Stromal cell of bone marrow (primary cell): Measurements from ENCODE around the gene SLC25A14.

Experiments
- DNase-seq: peaks from one replicate; pipeline ENCODE4 v3.0.0-alpha.2; 2012; ENCODE audit warnings: low read depth

Gene SLC25A14

DNA sequence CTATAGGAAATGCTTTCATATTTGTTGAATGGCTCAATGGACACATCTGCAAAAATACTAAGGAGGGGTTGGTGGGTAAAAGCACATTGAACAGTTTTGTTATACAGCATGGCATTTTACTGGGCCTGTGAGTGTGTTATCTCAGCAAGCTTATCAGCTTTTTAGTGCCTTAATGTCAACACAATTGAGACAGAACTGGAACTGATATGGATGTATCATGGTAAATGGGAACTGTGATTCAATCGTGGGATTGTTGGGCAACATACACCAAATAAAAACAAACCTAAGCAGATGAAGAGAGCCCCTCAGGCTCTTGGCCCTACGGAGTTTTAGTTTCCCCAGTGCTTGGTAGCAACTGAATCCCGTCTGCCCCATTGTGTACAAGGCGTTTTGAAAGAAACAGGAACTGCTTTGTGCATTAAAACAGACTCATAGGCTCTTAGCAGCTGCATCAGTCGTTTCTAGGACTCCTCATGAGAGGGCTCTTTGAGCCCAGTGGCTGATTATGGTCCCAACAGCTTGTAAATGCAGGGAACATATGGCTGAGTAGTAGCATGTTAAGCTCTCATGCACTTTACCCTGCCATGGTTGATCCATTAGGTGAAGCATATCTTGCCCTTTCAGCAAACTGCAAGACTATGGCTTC, 38.4 kb downstream of the SLC25A14 start:
- no peak for DNase-seq

DNA sequence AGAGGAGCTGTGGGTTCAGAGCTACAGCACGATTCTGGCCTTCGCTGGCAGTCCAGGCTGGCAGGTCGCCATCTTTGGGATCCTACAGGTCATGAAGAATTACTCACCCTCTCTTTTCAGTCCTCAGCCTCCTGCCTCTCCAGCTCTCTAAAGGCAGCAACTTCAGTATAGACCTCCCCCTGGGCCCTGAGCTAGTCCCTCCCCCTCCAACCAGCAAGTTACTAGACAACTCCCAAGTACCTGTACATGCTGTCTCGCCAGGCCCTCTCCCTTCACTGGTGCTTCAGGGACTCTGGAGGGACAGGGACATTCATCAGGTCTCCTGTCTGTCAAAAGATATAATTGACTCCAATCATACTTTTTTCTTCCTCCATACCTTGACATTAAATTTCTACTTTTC, 45.8 kb downstream of the SLC25A14 start, which contains the start of gene GPR119:
Gene GPR119, minus strand, starts transcription at position 155 of the 400 bp plus-strand sequence. CDS start 227 bp downstream, outside the sequence.
- DNase-seq = no peak

DNA sequence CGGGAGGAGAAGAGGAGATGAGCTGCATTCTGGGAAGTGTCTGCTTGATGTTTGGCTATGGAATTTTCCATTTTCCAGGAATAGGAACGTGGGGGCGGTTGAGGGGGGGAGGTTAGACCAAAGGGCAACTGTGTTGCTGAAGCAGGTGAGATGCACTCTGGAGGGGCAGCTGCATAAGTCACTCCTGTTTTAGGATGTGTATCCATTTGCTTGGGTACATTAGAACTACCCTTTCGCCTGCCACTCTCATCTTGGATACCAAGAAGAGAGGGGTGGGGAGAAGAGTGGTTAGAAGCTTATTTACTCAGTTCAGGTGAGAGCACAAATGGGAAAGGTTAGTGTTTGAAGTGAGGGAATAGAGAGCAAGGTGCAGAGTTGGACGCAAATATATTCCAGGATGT, 46.7 kb downstream of the SLC25A14 start:
- DNase-seq = no peak

DNA sequence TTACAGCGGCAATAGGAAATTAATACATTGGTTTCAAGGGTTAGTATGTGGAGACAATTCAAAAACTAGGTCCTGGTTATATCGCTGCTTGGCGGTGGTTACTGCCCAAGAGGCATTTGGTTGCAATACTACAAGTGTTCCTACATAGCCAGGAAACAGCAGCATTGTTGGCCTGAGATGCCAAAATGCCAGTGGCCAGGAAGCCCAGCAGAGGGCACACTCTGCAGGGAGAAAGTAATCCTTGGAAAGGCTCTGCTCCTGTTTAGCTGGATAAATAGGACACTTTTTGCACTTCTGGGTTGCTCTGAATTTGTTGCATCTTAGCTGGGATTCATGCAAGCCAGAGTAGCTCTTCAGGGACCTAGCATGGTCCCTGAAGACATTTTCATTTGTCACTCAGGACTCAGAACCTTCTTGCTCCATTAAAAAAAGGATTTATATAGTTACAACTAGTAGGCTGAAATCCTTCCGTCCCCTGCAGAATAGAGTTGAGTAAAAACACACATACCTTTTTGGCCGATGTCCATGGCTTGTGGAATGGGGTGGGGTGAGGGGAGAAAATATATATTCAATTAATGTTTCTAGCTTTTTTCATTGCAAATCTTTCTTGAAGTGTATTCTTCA, 53.8 kb downstream of the SLC25A14 start:
- DNase-seq = peak; percentile 36

DNA sequence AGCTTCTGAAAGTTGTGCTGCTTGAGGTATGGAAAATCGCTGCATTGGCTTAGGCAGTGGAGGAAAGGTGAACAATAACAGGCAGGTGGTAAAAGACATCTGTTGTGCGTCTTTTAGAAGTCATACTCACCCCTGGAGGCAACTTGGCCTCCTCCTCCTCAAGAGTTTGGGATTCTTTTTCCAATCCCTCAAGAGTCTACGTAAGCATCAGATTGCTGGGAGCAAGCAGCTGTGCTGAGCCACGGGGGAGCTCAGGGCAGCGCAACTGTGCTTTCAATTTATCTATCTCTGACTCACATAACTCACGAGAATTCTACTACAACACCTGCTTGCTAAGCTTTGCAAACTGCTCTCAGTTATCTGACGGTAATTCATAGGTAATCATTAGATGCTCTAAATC, 55.6 kb downstream of the SLC25A14 start:
- DNase-seq = no peak

DNA sequence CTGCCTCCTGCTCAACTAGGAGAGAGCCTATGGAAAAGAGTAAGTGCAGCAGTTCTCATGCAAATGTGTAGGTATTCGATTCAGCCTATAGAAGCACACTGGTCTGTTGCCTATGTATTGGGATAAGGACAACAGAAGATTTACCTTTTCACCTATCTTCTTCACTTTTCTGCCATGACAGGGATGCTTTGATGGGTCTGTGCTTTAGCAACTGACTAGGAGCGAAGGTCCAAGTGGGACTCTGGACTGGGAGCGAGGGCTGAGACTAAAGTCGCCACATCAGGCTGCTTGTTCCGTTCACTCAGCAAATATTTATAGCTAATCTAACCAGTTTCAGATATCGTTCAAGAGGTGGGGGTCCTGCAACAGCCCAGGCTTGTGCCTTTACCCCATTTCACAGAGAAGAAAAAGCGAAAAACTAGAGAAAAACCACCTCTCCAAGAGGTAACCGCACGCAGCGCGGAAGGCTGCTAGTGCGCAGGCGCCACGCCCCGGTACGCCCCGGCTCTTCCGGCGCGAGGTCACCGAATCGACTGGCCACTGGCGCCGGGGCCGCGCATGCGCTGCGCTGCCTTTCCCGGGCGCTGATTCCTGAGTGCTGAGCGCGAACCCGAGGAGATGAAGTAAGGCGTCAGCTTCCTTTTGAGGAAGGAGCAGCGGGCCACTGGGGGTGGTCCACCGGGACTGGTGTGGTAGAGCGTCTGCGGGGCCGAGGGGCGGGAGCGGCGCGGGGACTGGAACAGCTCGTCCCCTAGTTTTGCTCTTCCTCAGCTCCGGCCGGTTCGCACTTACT, 61.9 kb downstream of the SLC25A14 start, which contains the start of gene RBMX2:
Gene RBMX2, plus strand, starts transcription at position 573 of the 793 bp plus-strand sequence. Its CDS starts 46 bp downstream, at position 619.
- peak; percentile 45 for DNase-seq

DNA sequence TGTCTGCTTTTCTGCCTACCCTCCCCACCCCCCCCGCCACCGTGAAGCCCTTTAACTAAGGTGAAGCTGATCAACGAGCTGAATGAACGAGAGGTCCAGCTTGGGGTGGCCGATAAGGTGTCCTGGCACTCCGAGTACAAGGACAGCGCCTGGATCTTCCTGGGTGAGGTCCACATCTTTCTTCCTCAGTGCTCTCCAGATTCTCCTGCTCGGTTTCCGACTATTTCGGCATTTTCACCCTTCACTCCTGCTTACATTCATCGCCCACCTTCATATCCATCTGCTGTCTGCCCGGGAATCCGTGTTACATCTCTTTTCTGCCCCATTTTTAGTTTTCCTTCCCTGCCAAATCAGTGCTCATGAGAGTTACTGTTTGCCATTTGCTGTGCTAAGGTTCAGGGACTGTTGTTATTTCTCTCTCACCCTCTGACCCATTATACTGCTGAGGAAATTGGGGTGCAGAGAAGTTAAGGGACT, 62.5 kb downstream of the SLC25A14 start:
- no peak for DNase-seq

DNA sequence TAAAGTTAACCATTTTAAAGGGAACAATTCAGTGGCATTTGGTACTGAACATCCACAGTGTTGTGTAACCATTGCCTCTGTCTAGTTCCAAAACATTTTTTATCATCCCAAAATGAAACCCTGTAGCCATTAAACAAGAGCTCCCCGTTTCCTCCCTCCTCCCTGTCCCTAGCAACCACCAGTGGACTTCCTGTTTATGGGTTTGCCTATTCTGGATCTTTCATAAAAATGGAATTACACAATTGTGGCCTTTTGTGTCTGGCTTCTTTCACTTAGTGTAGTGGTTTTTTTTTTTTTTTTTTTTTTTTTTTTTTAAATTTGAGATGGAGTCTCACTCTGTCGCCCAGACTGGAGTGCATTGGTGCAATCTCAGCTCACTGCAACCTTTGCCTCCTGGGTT, 73.7 kb downstream of the SLC25A14 start:
- DNase-seq = no peak

DNA sequence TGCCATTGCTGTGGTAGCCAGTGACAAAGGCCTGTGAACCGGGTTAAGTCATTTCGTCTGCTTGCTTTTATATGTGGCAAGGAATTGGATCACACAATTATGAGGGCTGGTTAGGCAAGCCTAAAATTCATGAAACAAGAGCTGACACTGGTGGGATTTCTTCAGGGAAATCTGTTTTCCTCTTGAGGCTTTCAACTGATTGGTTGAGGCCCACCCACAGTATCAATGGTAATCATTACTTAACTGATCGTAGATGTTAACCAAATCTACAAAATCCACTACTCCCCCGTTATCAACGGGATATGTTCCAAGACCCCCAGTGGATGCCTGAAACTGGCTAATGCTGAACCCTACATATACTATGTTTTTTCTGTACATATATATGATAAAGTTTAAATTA, 75.1 kb downstream of the SLC25A14 start:
- no peak for DNase-seq

DNA sequence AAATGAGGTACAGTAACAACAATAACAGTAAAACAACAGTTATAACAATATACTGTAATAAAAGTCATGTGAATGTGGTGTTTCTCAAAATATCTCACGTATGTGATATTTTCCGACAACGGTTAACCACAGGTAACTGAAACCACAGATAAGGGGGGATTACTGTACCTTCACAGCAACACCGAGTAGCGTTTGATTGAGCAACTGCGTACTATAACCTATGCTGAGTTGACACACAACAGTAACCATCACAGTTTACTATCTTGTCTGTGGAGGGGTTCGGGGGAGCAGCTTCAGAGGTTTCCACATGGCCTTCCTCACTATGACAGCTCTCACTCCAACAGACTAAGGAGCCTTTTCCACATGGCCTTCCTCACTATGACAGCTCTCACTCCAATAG, 75.5 kb downstream of the SLC25A14 start:
- DNase-seq = no peak

DNA sequence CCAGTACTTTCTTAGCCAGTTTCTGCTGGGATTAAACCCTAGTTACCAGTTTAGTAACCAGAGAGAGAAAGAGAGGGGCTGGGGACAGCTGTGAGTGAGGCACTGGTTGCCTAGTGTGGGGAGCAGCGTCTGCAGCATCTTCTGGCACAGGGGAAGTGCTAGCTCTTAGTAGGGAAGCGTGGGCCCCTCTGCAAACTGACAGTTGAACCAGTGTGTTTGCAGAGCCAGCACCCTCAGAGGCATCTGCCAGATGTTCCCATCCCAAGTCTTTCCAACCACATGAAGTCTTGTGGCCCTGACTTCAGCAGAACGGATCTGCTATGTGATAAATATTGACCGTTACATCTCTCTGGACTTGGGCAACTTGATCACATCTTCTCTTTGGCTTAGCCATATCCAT, 77.1 kb downstream of the SLC25A14 start:
- no peak for DNase-seq

DNA sequence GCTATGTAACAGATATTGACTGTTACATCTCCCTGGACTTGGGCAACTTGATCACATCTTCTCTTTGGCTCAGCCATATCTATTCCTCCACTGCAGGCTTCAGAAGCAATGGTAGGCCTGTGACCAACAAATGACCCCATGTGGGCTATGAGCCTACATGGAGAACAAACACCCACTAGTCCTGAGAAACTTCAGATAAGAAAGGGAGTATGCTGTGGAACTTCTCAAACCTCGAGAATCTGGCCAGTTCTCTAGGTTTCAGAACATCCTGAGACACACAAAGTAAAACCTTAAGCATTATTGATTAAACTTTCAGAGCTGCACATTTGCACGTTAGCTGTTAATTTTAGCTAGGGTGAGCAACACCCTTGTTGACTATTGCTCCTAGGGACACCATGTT, 78.3 kb downstream of the SLC25A14 start:
- no peak for DNase-seq

DNA sequence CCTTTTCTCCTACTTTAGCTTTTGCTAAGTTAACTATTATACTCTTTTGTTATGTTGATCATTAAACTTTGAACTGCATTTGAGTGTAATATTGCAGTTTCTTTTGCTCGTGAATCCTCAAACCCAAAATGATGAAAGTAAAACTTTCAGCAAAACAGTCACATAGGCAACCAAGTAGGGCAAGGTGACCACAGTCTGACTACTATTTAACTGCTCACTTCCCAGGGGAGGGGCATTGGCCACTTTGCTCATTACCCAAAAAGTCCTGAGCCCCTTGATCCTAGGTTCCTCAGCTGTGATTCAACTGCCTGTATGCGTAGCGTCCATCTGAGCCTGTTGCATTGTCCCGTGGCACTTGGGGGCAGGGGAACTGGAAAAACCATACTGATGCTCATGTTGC, 79.0 kb downstream of the SLC25A14 start:
- no peak for DNase-seq

DNA sequence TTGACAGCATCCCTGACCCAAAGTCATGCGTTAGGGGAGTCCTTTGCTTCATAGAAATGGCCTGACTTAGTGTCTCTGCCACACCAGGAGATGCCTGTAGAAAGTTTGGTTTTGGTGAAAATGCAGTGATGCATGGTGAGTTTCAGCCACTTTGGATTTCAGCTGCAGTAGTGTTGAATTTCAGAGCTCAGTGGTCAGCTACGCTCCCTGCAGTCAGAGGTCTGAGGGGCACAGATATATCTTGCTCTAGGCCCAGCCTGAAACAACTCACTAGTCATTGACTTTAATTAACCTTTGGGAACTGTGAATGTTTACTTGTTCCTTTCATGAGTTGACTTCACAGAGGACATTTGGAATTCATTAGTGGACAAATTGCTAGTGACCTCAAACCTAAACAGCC, 79.5 kb downstream of the SLC25A14 start:
- DNase-seq = no peak
